SK-N-SH (cell line): ENCODE measurements around the gene SLC16A10.

Experiments used
- CTCF ChIP-seq: fragments of 200-600 bp; sonication (generic); IDR thresholded peaks from 2 replicates; pipeline ENCODE4 v1.6.1; 2017; ENCODE audit warnings: antibody characterized with exemption, mild to moderate bottlenecking, moderate library complexity
- EP300 ChIP-seq, 2 experiments: IDR thresholded peaks; 2 replicates each; pipeline versions ENCODE4 v1.4.0 to v1.6.1; 2012; ENCODE audit warnings: borderline replicate concordance in 1 of 2, low read depth in 1 of 2, low read length in 1 of 2
- EZH2phosphoT487 ChIP-seq: fragments of 200-600 bp; sonication (generic); IDR thresholded peaks from 2 replicates; pipeline ENCODE4 v1.6.1; 2017; ENCODE audit warnings: low read depth, mixed run types, mild to moderate bottlenecking, antibody characterized with exemption, moderate library complexity, borderline replicate concordance
- FOXM1 ChIP-seq: IDR thresholded peaks from 2 replicates; pipeline ENCODE4 v1.4.0; 2012; ENCODE audit warnings: low read depth, mild to moderate bottlenecking
- NFIC ChIP-seq: IDR thresholded peaks from 2 replicates; pipeline ENCODE4 v1.4.0; 2012; ENCODE audit warnings: borderline replicate concordance
- NRF1 ChIP-seq: IDR thresholded peaks from 2 replicates; pipeline ENCODE4 v1.6.1; 2012; ENCODE audit warnings: low read depth, mild to moderate bottlenecking, low read length
- POLR2AphosphoS5 ChIP-seq: IDR thresholded peaks from 2 replicates; pipeline ENCODE4 v1.6.1; 2012; ENCODE audit warnings: low read depth, low read length
- RAD21 ChIP-seq: IDR thresholded peaks from 2 replicates; pipeline ENCODE4 v1.6.1; 2012; ENCODE audit warnings: mild to moderate bottlenecking, low read length
- REST ChIP-seq: IDR thresholded peaks from 2 replicates; pipeline ENCODE4 v1.6.1; 2012; ENCODE audit warnings: mild to moderate bottlenecking, low read depth, low read length, moderate library complexity
- TAF1 ChIP-seq: IDR thresholded peaks from 2 replicates; pipeline ENCODE4 v1.6.1; 2012; ENCODE audit warnings: low read depth, mild to moderate bottlenecking, low read length, moderate library complexity, borderline replicate concordance
- TCF12 ChIP-seq: IDR thresholded peaks from 2 replicates; pipeline ENCODE4 v1.4.0; 2012
- TEAD4 ChIP-seq: IDR thresholded peaks from 2 replicates; pipeline ENCODE4 v1.4.0; 2012; ENCODE audit warnings: mild to moderate bottlenecking, borderline replicate concordance; ENCODE audit not compliant: insufficient read depth
- USF2 ChIP-seq: fragments of 150-350 bp; IDR thresholded peaks from 2 replicates; pipeline ENCODE4 v1.6.1; 2017; ENCODE audit warnings: antibody characterized with exemption, low read length, low read depth, borderline replicate concordance
- YY1 ChIP-seq: IDR thresholded peaks from 2 replicates; pipeline ENCODE4 v1.4.0; 2012; ENCODE audit warnings: low read depth, mild to moderate bottlenecking

GRCh38 chr6:111107589-111107988 is 20.3 kb downstream of the SLC16A10 start:
- TF ChIP-seq CTCF (no peak), RAD21 (no peak), FOXM1 (no peak), POLR2AphosphoS5 (no peak), EP300 (IDR thresholded peaks at IDR 0.05; ENCODE audit: borderline replicate concordance in 1 of 2, low read depth in 1 of 2, low read length in 1 of 2) (no peak), TAF1 (no peak), YY1 (no peak), NRF1 (no peak), TCF12 (no peak), TEAD4 (no peak), EZH2phosphoT487 (no peak), NFIC (no peak), REST (no peak), USF2 (no peak)
